Ovary (tissue), 3 donors: Measurements from ENCODE around the gene CTAGE9.

Source experiments
- EP300 ChIP-seq: sonication (generic); formaldehyde crosslinking; IDR thresholded peaks from one replicate; pipeline ENCODE4 v1.6.1; 2017; ENCODE audit warnings: antibody characterized with exemption
- POLR2A ChIP-seq: fragments of 450-650 bp; IDR thresholded peaks from one replicate; pipeline ENCODE4 v1.6.1; 2017; ENCODE audit warnings: antibody characterized with exemption, mild to moderate bottlenecking, moderate library complexity
- TF ChIP-seq, protein P1 (sequence below), 3 donors: fragments of 450-650 bp in 2 of 3; fragments of 200-600 bp in 1 of 3; IDR thresholded peaks; one replicate each; pipeline versions ENCODE4 v1.5.1 to v1.8.0; 2016 to 2022; ENCODE audit warnings: antibody characterized with exemption in 3 of 3, mild to moderate bottlenecking in 1 of 3
- donor health status: DM: no; HTN: no; CAD: no.

DNA sequence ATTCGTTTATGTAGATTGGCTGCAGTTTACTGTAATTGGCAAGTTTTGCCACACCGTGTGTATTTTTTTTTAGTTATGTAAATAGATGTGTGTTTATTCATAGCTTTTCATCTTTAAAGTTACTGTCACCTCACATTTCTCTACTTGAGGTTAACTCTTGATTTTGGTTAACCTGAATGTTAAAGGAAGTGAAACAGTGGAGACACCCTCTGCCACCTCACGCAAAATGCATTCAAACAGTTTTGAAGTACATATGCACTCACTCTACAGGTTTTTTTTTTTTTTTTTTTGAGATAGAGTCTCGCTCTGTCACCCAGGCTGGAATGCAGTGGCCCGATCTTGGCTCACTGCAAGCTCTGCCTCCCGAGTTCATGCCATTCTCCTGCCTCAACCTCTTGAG is 27.3 kb downstream of the CTAGE9 start:
- TF ChIP-seq, protein P1, sequence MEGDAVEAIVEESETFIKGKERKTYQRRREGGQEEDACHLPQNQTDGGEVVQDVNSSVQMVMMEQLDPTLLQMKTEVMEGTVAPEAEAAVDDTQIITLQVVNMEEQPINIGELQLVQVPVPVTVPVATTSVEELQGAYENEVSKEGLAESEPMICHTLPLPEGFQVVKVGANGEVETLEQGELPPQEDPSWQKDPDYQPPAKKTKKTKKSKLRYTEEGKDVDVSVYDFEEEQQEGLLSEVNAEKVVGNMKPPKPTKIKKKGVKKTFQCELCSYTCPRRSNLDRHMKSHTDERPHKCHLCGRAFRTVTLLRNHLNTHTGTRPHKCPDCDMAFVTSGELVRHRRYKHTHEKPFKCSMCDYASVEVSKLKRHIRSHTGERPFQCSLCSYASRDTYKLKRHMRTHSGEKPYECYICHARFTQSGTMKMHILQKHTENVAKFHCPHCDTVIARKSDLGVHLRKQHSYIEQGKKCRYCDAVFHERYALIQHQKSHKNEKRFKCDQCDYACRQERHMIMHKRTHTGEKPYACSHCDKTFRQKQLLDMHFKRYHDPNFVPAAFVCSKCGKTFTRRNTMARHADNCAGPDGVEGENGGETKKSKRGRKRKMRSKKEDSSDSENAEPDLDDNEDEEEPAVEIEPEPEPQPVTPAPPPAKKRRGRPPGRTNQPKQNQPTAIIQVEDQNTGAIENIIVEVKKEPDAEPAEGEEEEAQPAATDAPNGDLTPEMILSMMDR (IDR thresholded peaks at IDR 0.05): no peak
- TF ChIP-seq POLR2A: no peak
- TF ChIP-seq EP300: no peak
